Esophagus squamous epithelium (tissue), 4 donors: ENCODE data around the gene PRSS22.

Source experiments
- CTCF ChIP-seq, 6 experiments: fragments of 450-650 bp in 4 of 6; fragments of 200-600 bp in 2 of 6; sonication (generic) in 2 of 6; IDR thresholded peaks; one replicate each; pipeline ENCODE4 v1.5.1; 2016 to 2019; ENCODE audit warnings: antibody characterized with exemption in 6 of 6, mild to moderate bottlenecking in 4 of 6, moderate library complexity in 4 of 6
- POLR2A ChIP-seq, 4 donors: fragments of 450-650 bp; IDR thresholded peaks; one replicate each; pipeline ENCODE4 v1.6.1; 2017; ENCODE audit warnings: antibody characterized with exemption in 4 of 4, mild to moderate bottlenecking in 4 of 4, moderate library complexity in 3 of 4

DNA sequence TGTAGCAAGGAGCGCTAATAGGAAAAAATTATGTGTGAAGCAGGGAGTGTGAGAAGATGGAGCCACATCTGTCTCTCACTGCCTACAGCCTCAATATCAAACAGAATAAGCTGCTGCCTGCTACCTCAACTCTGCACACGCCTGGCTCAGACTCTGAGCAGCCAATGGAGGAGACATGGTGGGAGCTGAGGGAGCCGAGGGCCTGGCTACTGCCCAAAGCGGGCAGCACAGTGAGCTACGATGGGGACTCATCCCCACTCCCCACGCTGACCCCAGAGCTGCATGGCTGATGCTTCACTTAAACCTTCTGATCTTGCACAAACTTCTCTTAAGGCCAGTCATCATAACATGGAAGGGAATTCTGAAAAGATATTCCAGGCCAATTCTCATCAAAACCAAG, 14.0 kb upstream of the PRSS22 start:
- no peak for TF ChIP-seq POLR2A (IDR thresholded peaks at IDR 0.05)
- no peak for TF ChIP-seq CTCF (IDR thresholded peaks at IDR 0.05)
